NCI-H774 (cell line): Measurements from ENCODE around the gene TMEM205.
"Not testable (repeated sequence)": the region's sequence is repeated elsewhere in the genome, so short reads cannot be mapped to it uniquely, and the experiment has no call there.

Source experiments
- DNase-seq: peaks from one replicate; lab custom pipeline; 2025; lab: John Stamatoyannopoulos, UW

TMEM205 gene

DNA sequence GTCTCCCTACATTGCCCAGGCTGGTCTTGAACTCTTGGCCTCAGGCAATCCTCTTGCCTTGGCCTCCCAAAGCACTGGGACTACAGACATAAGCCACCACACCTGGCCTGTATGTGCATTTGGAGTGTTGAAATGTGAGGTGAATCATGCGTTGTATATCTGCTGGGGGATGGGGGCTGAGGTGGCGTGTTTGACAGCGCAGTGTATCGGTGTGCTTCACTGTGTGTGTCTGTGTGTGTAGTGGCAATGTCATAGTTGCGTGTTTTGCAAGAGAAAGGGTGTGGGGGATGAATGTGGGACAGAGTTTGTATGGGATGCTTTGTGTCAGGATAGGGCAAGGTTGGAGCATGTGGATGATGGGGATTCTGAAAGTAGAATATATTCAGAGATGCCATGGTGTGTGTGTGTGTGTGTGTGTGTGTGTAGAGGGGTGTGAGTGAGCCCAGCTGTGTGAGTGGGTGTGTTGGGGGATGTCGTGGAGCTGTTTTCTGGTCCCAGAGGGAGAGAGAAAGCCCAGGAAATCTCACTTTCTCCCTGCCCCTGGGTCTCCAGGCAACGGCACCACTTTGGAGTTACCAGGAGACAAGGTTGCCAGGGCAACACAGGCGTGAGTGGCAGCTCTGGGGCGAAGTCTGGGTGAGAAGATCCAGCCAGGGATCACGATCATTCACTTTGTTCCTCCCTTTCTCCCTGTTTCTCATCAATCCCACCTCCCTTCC, 27.3 kb upstream of the TMEM205 start:
- peak; percentile 81 for DNase-seq

DNA sequence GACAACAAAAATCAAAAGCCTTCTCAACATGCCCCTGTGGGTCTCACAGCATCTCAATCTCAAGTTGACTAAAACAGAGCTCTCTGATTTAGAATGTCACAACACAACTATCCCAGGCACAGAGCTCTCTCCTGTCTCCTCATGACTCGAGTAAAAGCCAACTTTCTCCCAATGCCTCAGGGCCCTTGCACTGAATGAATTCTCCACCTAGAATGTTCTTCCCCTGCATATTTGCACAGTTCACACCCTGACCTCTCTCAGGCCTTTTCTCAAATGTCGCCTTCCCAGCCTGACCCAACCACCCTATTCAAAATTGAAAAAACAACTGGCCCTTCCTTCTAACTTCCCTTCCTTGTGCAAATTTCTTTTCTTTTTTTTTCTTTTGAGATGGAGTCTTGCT, 24.7 kb upstream of the TMEM205 start:
- DNase-seq = no peak

DNA sequence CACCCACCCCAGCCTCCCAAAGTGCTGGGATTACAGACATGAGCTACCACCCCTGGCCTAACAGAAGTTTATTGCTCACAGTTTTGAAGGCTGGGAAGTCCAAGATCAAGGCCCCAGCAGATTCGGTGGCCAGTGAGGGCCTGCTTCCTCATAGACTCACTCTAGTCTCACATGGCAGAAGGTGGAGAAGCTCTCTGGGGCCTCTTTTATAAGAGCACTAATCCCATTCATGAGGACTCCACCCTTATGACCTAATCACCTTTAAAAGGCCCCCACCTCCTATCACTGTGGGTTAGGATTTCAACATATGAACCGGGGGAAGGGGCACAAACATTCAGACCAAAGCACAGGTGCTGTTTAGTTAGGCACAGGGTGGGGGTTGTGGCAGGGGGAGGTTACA, 21.5 kb upstream of the TMEM205 start:
- no peak for DNase-seq

DNA sequence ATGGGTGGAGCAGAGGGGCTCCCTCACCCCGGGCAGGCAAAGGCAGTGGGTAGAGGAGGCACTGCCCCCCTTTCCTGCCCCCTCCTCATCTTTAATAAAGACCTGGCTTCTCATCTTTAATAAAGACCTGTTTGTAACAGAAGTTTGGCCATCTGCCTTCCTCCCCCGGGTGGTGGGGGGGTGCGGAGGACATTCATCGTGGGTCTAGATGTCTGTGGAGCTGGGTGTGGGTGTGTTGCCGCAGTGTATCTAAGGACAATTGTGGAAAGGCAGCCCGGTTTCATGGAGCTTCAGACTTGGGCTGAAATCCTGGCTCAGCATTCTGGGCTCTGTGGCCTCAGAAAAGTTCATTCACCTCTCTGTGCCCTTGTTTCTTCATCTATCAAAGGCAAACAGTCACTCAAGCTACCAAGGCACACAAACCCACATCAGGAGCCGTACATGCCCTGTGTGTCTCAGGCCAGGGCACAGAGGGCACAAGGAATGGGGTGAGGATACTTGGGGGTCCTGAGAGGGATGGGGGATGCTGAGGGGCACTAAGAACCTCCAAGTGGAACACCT, 19.6 kb upstream of the TMEM205 start:
- DNase-seq = no peak

DNA sequence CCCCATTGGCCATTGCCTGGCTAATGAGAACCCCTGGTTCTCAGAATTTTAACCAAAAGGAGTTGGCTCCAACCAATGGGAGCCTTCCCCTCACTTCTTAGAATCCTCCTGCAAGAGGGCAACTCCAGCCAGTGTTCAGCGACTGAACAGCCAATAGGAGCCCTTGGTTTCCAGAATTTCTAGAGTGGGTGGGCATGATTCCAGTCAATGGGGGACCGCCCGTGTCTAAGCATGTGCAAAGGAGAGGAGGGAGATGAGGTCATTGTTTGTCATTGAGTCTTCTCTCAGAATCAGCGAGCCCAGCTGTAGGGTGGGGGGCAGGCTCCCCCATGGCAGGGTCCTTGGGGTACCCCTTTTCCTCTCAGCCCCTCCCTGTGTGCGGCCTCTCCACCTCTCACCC, 18.9 kb upstream of the TMEM205 start:
- no peak for DNase-seq

DNA sequence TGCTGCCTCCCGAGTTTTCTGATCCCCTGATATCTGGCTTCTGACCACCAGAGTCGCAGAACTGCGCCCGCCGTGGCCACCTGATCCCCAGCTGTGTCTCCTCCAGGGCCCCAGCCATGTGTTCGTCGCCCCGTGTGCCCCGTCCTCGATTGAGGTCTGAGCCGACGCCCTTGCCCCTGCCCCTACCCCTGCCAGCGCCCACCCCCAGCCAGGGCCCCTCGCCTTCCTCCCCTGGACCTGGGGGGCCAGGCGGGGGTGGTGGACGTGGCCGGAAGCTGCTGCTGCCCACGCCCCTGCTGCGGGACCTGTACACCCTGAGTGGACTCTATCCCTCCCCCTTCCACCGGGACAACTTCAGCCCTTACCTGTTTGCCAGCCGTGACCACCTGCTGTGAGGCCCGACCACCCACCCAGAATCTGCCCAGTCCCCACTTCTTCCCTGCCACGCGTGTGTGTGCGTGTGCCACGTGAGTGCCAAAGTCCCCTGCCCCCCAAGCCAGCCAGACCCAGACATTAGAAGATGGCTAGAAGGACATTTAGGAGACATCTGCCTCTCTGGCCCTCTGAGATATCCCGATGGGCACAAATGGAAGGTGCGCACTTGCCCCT, 18.3 kb upstream of the TMEM205 start:
- DNase-seq = no peak

DNA sequence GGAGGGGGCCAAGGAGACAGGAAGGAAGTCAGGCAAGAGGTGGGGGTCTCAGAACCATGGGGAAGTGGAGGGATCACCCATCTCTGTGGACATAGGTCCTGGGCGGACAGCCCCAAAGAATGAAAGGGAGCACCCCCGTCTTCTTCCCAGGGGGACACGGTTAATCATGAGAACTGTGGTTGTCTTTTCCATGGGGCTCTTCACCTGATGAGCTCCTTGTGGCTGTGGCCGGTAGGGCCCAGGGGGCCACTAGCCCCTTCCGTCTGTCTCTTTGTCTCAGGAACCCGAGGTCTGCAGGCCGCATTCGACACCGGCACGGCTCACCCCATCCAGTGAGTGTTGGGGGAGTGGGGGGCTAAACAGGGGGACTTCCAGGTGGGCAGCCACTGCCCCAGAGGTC, 17.8 kb upstream of the TMEM205 start:
- DNase-seq = no peak

DNA sequence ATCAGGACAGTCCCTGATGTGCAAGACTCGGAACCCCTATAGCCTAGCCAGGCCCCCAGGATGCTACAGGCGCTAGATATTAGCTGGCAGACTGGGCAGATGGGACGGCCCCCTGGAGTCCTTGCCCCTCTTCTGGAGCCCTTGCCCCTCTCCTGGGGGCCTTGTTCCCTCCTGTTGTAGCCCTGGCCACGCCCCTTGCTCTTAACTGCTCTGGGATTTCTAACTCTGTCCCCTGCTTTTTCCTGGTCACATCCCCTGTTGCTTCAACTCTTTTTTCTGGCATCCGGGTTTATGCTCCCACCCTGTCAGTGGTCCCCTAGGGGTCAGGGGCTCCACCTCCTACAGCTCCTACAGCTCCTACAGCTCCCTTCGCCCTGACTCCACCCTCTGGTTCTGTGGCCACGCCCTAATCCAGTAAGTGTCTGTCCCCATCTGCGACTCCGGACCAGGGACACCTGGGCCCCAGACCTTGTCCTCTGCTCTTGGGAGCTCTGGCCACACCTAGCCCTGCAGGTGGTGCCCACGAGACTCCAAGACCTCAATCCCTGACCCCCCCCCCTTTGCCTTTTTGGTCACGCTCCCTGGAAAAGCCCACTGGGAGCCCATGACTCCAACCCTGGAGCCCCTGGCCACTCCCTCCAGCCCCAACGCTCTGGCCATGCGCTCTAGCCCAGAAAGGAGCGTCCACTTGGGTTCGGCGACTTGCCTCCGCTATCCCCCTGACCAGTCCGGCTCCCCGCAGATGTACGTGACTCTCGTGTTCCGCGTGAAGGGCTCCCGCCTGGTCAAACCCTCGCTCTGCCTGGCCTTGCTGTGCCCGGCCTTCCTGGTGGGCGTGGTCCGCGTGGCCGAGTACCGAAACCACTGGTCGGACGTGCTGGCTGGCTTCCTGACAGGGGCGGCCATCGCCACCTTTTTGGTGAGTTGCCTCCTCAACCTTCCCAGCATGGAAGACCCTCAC, 16.0 kb upstream of the TMEM205 start:
- no peak for DNase-seq

DNA sequence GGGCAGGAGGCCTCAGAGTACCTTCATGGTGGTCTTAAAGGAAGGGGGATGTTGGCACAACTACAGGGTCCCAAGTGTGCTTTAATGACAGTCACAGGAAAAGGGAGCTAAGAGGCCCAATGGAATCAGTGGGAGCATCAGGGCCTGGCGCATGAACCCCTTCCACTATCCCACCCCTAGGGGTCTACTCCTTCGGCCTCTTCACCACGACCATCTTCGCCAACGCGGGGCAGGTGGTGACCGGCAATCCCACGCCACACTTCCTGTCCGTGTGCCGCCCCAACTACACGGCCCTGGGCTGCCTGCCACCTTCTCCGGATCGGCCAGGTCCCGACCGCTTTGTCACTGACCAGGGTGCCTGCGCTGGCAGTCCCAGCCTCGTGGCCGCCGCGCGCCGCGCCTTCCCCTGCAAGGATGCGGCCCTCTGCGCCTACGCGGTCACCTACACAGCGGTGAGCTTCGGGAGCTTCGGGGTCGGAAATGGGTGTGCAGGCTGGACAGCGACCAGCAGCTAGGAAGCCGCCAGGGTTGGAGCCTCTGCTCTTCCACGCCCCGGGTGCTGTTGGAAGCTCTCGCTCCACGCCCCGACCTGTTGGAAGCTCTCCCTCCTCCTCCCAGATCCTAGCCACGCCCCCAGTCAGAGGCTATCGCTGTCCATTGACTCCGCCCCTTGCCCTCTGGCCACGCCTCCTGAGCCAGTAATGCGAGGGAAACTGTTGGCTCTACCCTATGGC, 15.1 kb upstream of the TMEM205 start:
- DNase-seq = no peak

DNA sequence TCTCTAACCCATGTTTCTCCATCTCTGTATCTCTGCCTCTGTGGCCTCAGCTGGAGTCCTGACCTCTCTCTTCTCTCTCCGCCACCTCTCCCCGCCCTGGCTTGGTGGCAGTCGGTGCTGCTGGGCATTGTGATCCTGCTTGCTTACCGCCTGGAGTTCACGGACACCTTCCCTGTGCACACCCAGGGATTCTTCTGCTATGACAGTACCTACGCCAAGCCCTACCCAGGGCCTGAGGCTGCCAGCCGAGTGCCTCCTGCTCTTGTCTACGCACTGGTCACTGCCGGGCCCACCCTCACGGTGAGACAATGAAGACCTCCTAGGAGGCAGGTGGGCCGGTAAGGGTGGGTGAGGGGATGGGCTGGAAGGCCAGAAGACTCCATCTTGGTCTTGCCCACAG, 13.4 kb upstream of the TMEM205 start:
- no peak for DNase-seq

DNA sequence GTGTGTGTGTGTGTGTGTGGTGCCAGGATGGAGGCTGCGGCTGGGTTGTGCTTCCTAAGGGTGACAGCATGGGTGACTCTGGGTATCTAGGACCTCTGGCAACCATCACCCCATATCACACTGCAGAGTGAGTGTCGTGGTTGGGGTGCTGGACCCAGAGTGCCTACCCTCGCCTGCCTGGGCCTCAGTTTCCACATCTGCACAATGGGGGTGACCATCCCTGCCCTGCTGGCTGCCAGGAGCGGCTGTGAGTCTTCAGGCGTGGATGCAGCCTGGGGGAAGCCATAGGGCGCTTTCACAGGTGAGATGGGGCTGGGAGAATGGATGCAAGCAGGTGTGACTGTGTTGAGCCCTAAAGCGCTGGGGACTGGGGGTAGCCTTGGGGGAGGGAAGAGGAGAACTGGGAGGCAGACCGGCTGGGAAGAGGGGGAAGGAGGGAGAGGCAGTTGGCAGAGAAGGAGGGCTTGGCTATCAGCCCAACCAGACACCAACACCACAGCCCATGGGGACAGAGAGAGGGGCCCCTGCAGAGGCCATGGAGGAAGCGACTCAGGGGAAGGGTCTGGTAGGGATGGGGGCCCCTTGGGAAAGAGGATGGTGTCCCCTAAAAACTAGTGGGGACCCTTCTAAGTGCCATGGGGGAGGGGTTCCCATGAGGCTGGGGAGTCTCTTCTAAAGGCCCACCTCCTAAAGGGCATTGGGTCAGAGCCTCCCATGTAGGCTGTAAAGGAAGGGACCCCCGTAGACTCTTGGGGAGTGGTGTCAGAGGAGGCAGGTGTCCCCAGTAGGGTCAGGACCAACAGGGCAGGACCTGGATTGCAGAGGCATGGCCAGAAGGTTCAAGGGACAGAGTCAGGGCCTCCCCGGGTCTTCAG, 10.8 kb upstream of the TMEM205 start:
- DNase-seq = no peak

DNA sequence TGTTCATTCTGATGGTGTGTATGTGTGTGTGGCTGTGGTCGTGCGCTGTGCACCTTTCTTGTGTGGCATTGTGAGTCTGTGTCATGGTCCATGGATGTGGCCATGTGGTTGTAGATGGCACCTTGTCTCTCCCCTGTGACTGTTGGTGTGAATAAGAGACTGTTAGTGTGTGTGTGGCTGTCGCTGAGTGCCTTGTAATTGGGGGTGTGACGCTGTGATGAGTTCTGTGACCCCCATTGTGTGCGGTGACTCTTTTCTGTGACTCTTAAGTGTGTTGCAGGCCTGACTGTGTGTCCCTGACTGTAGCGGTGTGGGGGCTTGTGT, 10.0 kb upstream of the TMEM205 start:
- DNase-seq = no peak

DNA sequence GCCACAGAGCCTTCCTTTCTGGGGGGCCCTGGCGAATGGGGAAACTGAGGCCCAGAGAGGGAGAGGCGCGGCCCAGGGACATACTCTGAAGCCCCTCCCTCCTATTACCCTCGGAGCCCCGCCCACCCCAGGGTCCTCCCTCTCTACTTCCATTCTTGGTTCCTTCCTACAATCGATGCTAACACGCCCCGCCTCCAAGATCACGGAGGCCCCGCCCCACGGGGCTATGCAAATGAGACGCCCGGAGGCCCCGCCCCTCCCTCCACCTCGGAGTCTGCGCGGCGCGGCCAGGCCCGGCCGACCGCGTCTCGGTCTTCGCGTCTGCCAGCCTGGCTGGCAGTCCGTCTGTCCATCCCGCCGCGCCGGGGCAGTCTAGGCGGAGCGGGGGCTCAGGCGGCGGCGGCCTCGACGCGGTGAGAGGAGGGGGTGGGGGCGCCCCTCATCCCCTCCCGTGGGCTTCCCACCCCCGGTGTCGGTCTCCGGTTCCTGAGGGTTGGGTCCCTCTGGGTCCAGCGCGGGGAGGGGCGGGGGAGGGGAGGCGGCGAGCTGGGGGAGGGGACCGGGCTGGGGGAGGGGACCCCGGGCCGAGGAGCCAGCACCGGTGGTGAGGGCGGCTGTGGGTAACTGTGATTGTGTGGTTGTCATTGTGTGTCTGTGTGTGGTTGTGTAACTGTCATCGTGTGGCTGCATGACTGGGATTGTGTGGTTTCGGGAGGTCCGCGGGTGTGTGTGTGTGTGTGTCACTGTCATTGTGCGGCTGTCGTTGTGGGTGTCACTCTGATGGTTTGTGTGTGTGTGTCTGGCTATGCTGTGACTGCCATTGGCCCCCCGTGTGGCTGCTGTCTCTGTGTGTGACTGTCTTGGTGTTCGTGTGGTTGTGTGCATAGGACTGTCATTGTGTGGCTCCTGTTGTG, 9.3 kb upstream of the TMEM205 start, which contains the start of gene PLPPR2:
TSS of gene PLPPR2 (plus strand) at position 273 of the 914 bp plus-strand sequence. CDS start 2,242 bp downstream, outside the sequence.
- DNase-seq = peak; percentile 86

DNA sequence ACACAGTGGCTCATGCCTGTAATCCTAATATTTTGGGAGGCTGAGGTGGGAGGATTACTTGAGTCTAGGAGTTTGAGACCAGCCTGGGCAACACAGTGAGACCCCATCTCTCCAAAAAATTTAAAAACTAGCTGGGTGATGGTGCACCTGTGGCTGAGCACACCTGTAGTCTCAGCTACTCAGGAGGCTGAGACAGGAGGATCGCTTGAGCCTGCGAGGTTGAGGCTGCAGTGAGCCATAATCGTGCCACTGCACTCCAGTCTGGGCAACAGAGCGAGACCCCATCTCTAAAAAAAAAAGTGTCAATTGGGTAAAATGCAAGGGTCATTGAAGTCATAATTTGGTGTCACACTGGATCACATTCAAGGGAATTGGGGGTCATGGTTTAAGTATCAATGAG, 8.0 kb upstream of the TMEM205 start:
- not testable (repeated sequence) for DNase-seq

DNA sequence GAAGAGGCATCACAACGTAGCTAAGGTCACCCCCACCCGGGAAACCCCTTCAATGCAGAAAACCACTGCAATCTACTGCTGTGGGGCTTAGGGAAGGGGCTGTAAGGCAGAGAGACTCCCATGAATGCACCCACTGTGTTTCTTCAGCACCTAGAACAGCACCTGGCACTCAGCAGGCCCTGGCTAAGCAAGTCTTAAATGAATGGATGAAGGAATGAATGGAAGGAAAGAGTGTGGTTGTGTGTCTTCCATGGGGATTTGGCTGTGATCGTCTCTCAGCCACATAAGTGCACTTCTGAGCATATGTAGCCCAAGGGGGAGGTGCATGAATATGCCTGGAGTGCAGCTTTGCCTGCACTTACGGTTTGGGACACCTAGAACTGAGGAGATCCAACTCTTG, 3.1 kb upstream of the TMEM205 start:
- DNase-seq = no peak

DNA sequence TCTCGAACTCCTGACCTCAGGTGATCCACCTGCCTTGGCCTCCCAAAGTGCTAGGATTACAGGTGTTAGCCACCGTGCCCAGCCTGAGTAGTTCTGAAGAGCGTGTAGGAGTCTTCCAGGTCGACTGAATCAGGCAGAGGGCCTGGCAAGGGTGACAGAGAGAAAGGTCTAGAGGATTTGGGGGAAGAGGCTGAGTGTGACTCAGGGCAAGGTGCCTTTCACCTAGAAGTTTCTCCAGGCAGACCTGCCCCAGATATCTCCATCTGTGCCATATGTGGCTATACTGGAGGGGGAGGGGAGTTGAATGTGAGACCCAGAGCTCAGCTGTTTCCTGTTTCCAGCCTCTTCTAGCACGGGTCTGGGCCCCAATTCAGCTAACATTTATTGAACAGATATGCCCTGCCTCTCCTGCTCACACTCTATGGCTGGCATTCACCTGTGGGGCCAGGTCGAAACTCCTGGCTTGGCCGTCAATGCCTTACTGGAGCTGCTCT, 1.5 kb upstream of the TMEM205 start:
- DNase-seq = no peak

DNA sequence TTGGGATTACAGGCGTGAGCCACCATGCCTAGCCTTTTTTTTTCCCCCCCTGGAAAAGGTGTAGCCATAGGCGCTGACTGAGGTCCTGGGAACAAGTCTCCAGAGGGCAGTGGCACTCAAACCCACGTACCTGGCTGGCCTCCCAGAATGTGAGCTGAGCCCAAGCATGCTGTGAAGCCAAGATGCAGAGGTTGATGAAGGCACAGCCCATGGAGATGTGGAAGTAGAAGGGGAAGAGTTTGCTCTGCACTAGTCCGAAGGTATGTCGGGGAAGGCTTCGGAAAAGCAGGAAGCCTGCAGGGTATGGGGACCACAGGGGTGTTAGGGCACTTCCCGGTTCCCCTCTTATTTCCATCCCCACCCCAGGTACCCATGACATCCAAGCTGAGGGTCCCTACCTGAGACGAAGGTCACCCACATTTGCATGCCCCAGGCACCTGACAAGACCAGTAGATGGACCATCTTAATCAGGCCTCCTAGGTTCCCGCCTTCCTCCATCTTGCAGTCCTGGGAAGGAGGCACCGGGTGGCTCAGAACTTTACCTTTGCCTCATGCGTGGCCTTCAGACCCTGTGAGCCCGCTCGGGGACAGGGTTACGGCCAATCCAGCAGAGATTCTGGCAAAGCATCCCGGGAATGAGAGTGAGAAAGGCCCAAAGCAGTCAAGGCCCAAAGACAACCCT, 805 bp downstream of the TMEM205 start:
- no peak for DNase-seq

DNA sequence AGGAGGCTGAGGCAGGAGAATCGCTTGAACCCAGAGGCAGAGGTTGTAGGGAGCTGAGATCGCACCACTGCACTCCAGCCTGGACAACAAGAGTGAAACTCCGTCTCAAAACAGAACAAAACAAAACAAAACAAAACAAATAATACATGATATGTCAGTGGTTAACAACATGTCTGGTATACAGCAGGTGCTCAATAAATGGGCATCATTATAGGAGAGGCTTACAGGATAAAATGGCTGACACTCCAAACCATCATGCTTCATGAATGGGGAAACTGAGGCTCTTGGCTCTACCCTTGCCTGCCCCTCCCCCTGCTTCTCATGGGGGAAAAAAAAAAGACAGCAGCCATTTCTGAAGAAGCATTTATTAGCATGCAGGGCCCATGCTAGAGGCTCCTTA, 3.6 kb downstream of the TMEM205 start:
- DNase-seq = no peak

DNA sequence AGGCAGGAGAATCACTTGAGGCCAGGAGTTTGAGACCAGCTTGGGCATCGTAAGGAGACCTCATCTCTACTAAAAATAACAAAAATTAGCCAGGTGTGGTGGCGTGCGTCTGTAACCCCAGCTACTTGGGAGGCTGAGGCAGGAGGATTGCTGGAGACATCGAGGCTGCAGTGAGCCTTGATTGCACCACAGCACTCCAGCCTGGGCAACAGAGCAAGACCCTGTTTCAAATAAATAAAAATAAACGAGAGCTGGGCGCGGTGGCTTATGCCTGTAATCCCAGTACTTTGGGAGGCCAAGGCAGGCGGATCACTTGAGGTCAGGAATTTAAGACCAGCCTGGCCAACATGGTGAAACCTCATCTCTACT, 6.0 kb downstream of the TMEM205 start:
- not testable (repeated sequence) for DNase-seq
